ENCODE results near the gene PAQR4. TPM values are rescaled to one million over a fixed set of nuclear protein-coding genes. Genes with fewer than 3 reads are reported as not detected.

Gene PAQR4
- 7.2 and 17.4 TPM in 2 replicates for total RNA-seq

GRCh38 chr16:2968738-2969544 lies at the start of gene PAQR4:
Gene PAQR4, plus strand, starts transcription at chr16:2969348. Its CDS starts 327 bp downstream, at chr16:2969675.

DNA sequence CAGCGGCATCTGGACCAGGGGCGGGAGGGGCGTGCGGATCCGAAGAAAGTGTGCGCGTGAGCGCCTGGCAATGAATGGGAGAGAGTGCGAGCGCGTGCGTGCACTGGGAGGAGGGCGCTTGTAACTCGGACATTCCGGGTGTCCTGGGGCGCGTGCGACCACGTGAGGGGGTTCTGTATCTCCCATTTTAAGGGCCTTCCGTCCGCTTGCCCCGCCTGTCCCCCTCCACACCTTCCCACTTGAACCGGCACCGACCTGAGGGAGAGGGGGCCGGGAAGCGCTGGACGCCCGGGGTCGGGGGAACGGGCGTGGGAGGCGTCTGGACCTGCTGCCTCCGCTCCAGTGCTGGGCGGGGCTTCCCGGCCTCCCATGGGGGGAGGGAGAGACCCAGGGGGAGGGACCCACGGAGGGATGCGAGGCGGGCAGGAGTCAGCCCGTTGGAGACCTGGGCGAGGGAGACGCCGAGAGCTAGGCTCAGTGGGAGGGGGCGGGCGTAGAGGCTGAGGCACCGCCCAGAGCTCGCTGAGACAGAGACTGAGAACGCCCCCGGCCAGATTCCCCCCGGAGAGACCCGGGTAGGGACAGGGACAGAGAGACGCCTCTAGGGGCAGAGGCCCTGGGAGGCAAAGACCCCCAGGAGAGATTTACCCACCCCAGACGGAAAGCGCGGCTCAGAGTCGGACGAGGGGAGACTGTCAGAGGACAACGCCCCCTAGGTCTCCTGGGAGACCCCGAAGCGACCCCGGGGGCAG lies 5.2 kb upstream of the PAQR4 start, which contains the start of gene KREMEN2:
KREMEN2 (plus strand) TSS at position 553 of the 752 bp plus-strand sequence. CDS start 246 bp downstream, outside the sequence.

GRCh38 chr16:2980227-2981176 lies 11.4 kb downstream of the PAQR4 start, which contains the start of gene PKMYT1:
Gene PKMYT1, minus strand, starts transcription at chr16:2980446. Its CDS starts 789 bp downstream, at chr16:2979657.

GRCh38 chr16:3012828-3013420 lies 43.8 kb downstream of the PAQR4 start, which contains the start of gene CLDN9:
Gene CLDN9, plus strand, starts transcription at chr16:3012923. Its CDS starts 440 bp downstream, at chr16:3013363.

DNA sequence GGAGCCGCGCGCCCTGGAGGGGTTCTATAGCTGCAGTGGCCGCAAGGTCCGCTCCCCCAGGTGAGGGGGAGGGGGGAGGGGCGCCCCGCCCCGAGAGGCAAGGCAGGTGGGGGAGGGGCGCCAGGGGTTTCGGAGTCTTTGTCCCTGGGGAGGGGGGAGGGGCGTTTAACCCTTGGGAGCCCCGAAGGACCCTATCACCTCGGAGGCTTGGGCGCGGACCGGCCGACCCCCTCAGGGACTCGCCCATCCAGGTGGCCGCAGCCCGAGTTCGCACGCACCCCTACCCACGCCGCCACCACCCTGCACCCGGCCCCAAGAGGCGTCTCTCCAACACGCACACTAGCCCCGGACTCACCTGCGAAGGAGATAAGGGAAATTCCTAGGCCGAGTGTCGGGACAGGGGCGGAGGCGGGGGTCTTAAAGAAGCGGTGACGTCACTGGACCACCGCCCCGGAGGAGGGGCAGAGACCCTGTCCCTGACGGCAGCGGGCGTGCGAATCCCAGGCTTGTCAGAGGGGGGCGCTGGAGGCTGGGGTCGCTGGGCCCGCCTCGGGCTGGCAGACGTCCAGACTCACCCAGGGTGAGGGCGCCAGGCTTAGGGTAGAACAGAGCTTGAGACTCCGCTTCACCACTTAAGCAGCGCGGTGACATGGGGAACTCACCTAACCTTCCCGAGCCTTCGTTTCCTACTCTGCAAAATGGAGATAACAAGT lies 48.8 kb downstream of the PAQR4 start, which contains the start of gene CLDN6:
CLDN6 (minus strand) TSS at position 390 of the 713 bp plus-strand sequence. CDS start 2,162 bp downstream, outside the sequence.

DNA sequence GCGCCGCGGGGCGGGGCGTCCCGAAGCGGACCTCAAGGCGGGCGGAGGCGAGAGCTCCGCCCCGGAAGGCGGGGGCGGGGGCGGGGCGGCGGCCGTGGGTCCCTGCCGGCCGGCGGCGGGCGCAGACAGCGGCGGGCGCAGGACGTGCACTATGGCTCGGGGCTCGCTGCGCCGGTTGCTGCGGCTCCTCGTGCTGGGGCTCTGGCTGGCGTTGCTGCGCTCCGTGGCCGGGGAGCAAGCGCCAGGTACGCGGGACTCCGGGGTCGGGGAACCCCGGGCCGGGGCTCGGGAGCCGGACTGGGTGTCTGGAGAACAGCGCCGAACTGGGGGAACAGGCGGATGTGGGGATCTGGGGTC lies 51.1 kb downstream of the PAQR4 start, which contains the start of gene TNFRSF12A:
TNFRSF12A (plus strand) TSS at position 122 of the 357 bp plus-strand sequence; CDS start at position 152, 30 bp downstream.

Other genes starting within 250 kb of the PAQR4 start
- gene PRSS27, start 249.1 kb upstream of the PAQR4 start, total RNA-seq, result under 0.01 and 0.96 TPM in 2 replicates
- gene SRRM2, start 216.7 kb upstream of the PAQR4 start, total RNA-seq, result 36.4 and 60.5 TPM in 2 replicates
- 382 and 420 TPM in 2 replicates for gene ELOB, start 192.1 kb upstream of the PAQR4 start, total RNA-seq
- gene PRSS33, start 181.8 kb upstream of the PAQR4 start, total RNA-seq, result not detected in 2 replicates
- gene PRSS41, start 170.9 kb upstream of the PAQR4 start, total RNA-seq, result not detected in 2 replicates
- gene PRSS21, start 152.1 kb upstream of the PAQR4 start, total RNA-seq, result 5.8 and 8.7 TPM in 2 replicates
- gene ZG16B, start 139.0 kb upstream of the PAQR4 start, total RNA-seq, result 0.64 and 1.4 TPM in 2 replicates
- gene PRSS22, start 111.2 kb upstream of the PAQR4 start, total RNA-seq, result 8.3 and 21.0 TPM in 2 replicates
- gene FLYWCH2, start 86.1 kb upstream of the PAQR4 start, total RNA-seq, result 39.2 and 75.9 TPM in 2 replicates
- 41.9 and 48.4 TPM in 2 replicates for gene FLYWCH1, start 57.4 kb upstream of the PAQR4 start, total RNA-seq
- 3.2 and 30.1 TPM in 2 replicates for gene KREMEN2, start 5.1 kb upstream of the PAQR4 start, total RNA-seq
- 0.43 and 1.9 TPM in 2 replicates for gene PKMYT1, start 11.1 kb downstream of the PAQR4 start, total RNA-seq
- not detected in 2 replicates for gene CLDN9, start 43.6 kb downstream of the PAQR4 start, total RNA-seq
- 0.21 and 4.8 TPM in 2 replicates for gene CLDN6, start 48.8 kb downstream of the PAQR4 start, total RNA-seq
- gene TNFRSF12A, start 51.0 kb downstream of the PAQR4 start, total RNA-seq, result 336 and 560 TPM in 2 replicates
- 8.3 and 21.7 TPM in 2 replicates for gene HCFC1R1, start 54.6 kb downstream of the PAQR4 start, total RNA-seq
- 20.9 and 35.4 TPM in 2 replicates for gene THOC6, start 54.7 kb downstream of the PAQR4 start, total RNA-seq
- gene BICDL2, start 67.6 kb downstream of the PAQR4 start, total RNA-seq, result 10.4 and 11.3 TPM in 2 replicates
- gene MMP25, start 77.2 kb downstream of the PAQR4 start, total RNA-seq, result under 0.01 and 0.24 TPM in 2 replicates
- 1.1 and 115 TPM in 2 replicates for gene IL32, start 96.3 kb downstream of the PAQR4 start, total RNA-seq
- gene ZSCAN10, start 129.9 kb downstream of the PAQR4 start, total RNA-seq, result not detected in 2 replicates
- 23.9 and 35.2 TPM in 2 replicates for gene ZNF205, start 143.2 kb downstream of the PAQR4 start, total RNA-seq
- gene ZNF213, start 165.7 kb downstream of the PAQR4 start, total RNA-seq, result 9.2 and 12.6 TPM in 2 replicates
- gene OR1F1, start 218.9 kb downstream of the PAQR4 start, total RNA-seq, result not detected in 2 replicates

Data from tracheal epithelial cell (primary cell).